HCT116 (cell line): ENCODE measurements around the gene STX1B. TPM values are rescaled to one million over a fixed set of nuclear protein-coding genes. Genes with fewer than 3 reads are reported as not detected.

Experiments used
- ATAC-seq: fragments of 200-7000 bp; cut with Tn5 transposase; 2 replicates; pipeline ENCODE4 v1.9.1; 2020; ENCODE audit warnings: mild to moderate bottlenecking, moderate library complexity
- BruUV-seq: library from RNA; stranded (reverse); fragments of 400-500 nt; replicated peaks from 2 replicates; lab custom pipeline; 2021; lab: Mats Ljungman, UMichigan
- CTCF ChIA-PET: fragments of 300-600 bp; sonication (Branson Sonifier 250); formaldehyde crosslinking; loops from one replicate; lab custom pipeline; 2021; ENCODE audit warnings: antibody characterized with exemption; lab: Charles Lee
- POLR2A ChIA-PET: fragments of 300-600, 350-600 bp; sonication (Branson Sonifier 250); formaldehyde crosslinking; loops from one replicate; lab custom pipeline; 2021; ENCODE audit warnings: antibody characterized with exemption; lab: Charles Lee
- RAD21 ChIA-PET, 2 experiments: fragments of 300-600 bp; sonication (Branson Sonifier 250); formaldehyde crosslinking; loops; one replicate each; lab custom pipeline; 2023; ENCODE audit warnings: low total read pairs in 2 of 2; ENCODE audit not compliant: uncharacterized antibody in 2 of 2, unreplicated experiment in 2 of 2, low non-redundant PET in 1 of 2; lab: Charles Lee
- DNase-seq: peaks from one replicate; pipeline ENCODE4 v3.0.0-alpha.2; 2010; ENCODE audit warnings: low read depth, low spot score
- H2AFZ ChIP-seq: fragments of 200-600 bp; shearing (Covaris generic), sonication (generic); 2 replicates; pipeline ENCODE4 v1.6.1; 2017; ENCODE audit warnings: low read depth, mixed run types, mixed read lengths, antibody characterized with exemption, low read length; ENCODE audit not compliant: poor library complexity, severe bottlenecking
- H3K27ac ChIP-seq: 2 replicates; pipeline ENCODE4 v1.5.1; 2012; ENCODE audit warnings: low read depth, low read length
- H3K27me3 ChIP-seq: fragments of 200-600 bp; sonication (generic); 2 replicates; pipeline ENCODE4 v1.6.1; 2016; ENCODE audit warnings: mixed run types, low read length, mixed read lengths; ENCODE audit not compliant: insufficient read depth
- H3K36me3 ChIP-seq, 2 experiments: fragments of 200-500 bp in 1 of 2; fragments of 200-600 bp in 1 of 2; sonication (Bioruptor generic) in 1 of 2; sonication (generic) in 1 of 2; 2 replicates each; pipeline versions ENCODE4 v1.5.1 to v1.6.1; 2014 to 2016; ENCODE audit warnings: low read length in 2 of 2, inconsistent platforms in 1 of 2, mixed read lengths in 1 of 2, mixed run types in 1 of 2; ENCODE audit not compliant: insufficient read depth in 2 of 2, control insufficient read depth in 1 of 2
- H3K4me1 ChIP-seq, 2 experiments: fragments of 200-600 bp in 1 of 2; sonication (generic) in 1 of 2; 2 replicates each; pipeline versions ENCODE4 v1.5.1 to v1.6.1; 2012 to 2017; ENCODE audit warnings: low read length in 2 of 2, inconsistent platforms in 1 of 2, mild to moderate bottlenecking in 1 of 2, mixed read lengths in 1 of 2, mixed run types in 1 of 2, moderate library complexity in 1 of 2; ENCODE audit not compliant: insufficient read depth in 2 of 2, control insufficient read depth in 1 of 2
- H3K4me2 ChIP-seq: fragments of 200-600 bp; sonication (generic); 2 replicates; pipeline ENCODE4 v1.6.1; 2017; ENCODE audit warnings: mixed run types, low read length, mixed read lengths
- H3K4me3 ChIP-seq, 2 experiments: fragments of 200-600 bp in 1 of 2; sonication (generic) in 1 of 2; replicated peaks in 1 of 2; 2 replicates each; pipeline ENCODE4 v1.5.1; 2011 to 2016; ENCODE audit warnings: low read length in 2 of 2, control low read depth in 1 of 2, low read depth in 1 of 2, mild to moderate bottlenecking in 1 of 2, mixed read lengths in 1 of 2, mixed run types in 1 of 2
- H3K79me2 ChIP-seq: fragments of 200-600 bp; sonication (generic); 2 replicates; pipeline ENCODE4 v1.6.1; 2017; ENCODE audit warnings: mild to moderate bottlenecking, mixed run types, low read length, moderate library complexity, mixed read lengths; ENCODE audit not compliant: insufficient read depth
- H3K9ac ChIP-seq: fragments of 200-600 bp; sonication (generic); 2 replicates; pipeline ENCODE4 v1.6.1; 2016; ENCODE audit warnings: low read length, mixed read lengths
- H3K9me2 ChIP-seq: fragments of 200-600 bp; sonication (generic), shearing (Covaris generic); 2 replicates; pipeline ENCODE4 v1.6.1; 2017; ENCODE audit warnings: mixed run types, mild to moderate bottlenecking, moderate library complexity; ENCODE audit not compliant: insufficient read depth
- H3K9me3 ChIP-seq, 2 experiments: fragments of 200-500 bp in 1 of 2; fragments of 200-600 bp in 1 of 2; sonication (Bioruptor generic) in 1 of 2; sonication (generic) in 1 of 2; 2 replicates each; pipeline ENCODE4 v1.6.1; 2014 to 2017; ENCODE audit warnings: low read length in 2 of 2, mixed read lengths in 2 of 2, inconsistent platforms in 1 of 2, low read depth in 1 of 2, mild to moderate bottlenecking in 1 of 2, mixed run types in 1 of 2, moderate library complexity in 1 of 2; ENCODE audit not compliant: control insufficient read depth in 1 of 2, insufficient read depth in 1 of 2
- H4K20me1 ChIP-seq: fragments of 200-600 bp; sonication (generic), shearing (Covaris generic); 2 replicates; pipeline ENCODE4 v1.6.1; 2017; ENCODE audit warnings: mixed run types, mild to moderate bottlenecking, moderate library complexity; ENCODE audit not compliant: insufficient read depth
- ATF3 ChIP-seq: IDR thresholded peaks from 2 replicates; pipeline ENCODE4 v1.6.1; 2012
- CEBPB ChIP-seq: IDR thresholded peaks from 2 replicates; pipeline ENCODE4 v1.6.1; 2012; ENCODE audit warnings: low read depth
- CTCF ChIP-seq, 3 experiments: fragments of 200-600 bp in 1 of 3; sonication (generic) in 1 of 3; IDR thresholded peaks in 2 of 3; conservative IDR thresholded peaks in 1 of 3; 2 replicates each; pipeline ENCODE4 v1.5.1; 2012 to 2017; ENCODE audit warnings: low read depth in 2 of 3, low read length in 2 of 3, antibody characterized with exemption in 1 of 3, borderline replicate concordance in 1 of 3, control low read depth in 1 of 3, mild to moderate bottlenecking in 1 of 3, mixed read lengths in 1 of 3, mixed run types in 1 of 3, moderate library complexity in 1 of 3; ENCODE audit not compliant: insufficient read depth in 1 of 3
- EGR1 ChIP-seq: IDR thresholded peaks from 2 replicates; pipeline ENCODE4 v1.6.1; 2012; ENCODE audit warnings: low read depth
- ELF1 ChIP-seq: IDR thresholded peaks from 2 replicates; pipeline ENCODE4 v1.6.1; 2012; ENCODE audit warnings: low read depth, borderline replicate concordance
- EZH2 ChIP-seq: fragments of 200-600 bp; sonication (generic); IDR thresholded peaks from 2 replicates; pipeline ENCODE4 v1.6.1; 2017; ENCODE audit warnings: antibody characterized with exemption, mixed run types
- EZH2phosphoT487 ChIP-seq: fragments of 200-600 bp; IDR thresholded peaks from 2 replicates; pipeline ENCODE4 v1.6.1; 2018; ENCODE audit warnings: antibody characterized with exemption, borderline replicate concordance
- FOSL1 ChIP-seq: IDR thresholded peaks from 2 replicates; pipeline ENCODE4 v1.6.1; 2012; ENCODE audit warnings: low read depth
- MAX ChIP-seq: IDR thresholded peaks from 2 replicates; pipeline ENCODE4 v1.6.1; 2012
- POLR2A ChIP-seq: IDR thresholded peaks from 2 replicates; pipeline ENCODE4 v1.7.0; 2011; ENCODE audit warnings: borderline replicate concordance; ENCODE audit not compliant: insufficient read depth, insufficient read length; ENCODE audit errors: extremely low read depth
- RAD21 ChIP-seq: IDR thresholded peaks from 2 replicates; pipeline ENCODE4 v1.6.1; 2012; ENCODE audit warnings: low read depth, mild to moderate bottlenecking
- SIN3A ChIP-seq: IDR thresholded peaks from 2 replicates; pipeline ENCODE4 v1.6.1; 2012; ENCODE audit warnings: low read depth
- SP1 ChIP-seq: IDR thresholded peaks from 2 replicates; pipeline ENCODE4 v1.6.1; 2012; ENCODE audit warnings: low read depth
- SRF ChIP-seq: IDR thresholded peaks from 2 replicates; pipeline ENCODE4 v1.6.1; 2012; ENCODE audit warnings: low read depth
- YY1 ChIP-seq: IDR thresholded peaks from 2 replicates; pipeline ENCODE4 v1.6.1; 2011; ENCODE audit warnings: low read length, low read depth, moderate library complexity, mild to moderate bottlenecking; ENCODE audit not compliant: insufficient replicate concordance; ENCODE audit errors: extremely low read depth
- ZFX ChIP-seq: fragments of 450-650 bp; IDR thresholded peaks from 2 replicates; pipeline ENCODE4 v1.6.1; 2017
- ZNF274 ChIP-seq: fragments of 200-500 bp; sonication (Bioruptor generic); IDR thresholded peaks from 2 replicates; pipeline ENCODE4 v1.6.1; 2014; ENCODE audit warnings: mild to moderate bottlenecking, low read depth, low read length, inconsistent platforms
- intact Hi-C: fragments of 100-400 bp; cut with micrococcal nuclease; formaldehyde crosslinking; loops from 2 replicates; pipeline ENCODE4 v1.10.0; 2022
- total RNA-seq: library from RNA; stranded (reverse); gene quantifications from one replicate; pipeline ENCODE4 v1.2.1, GENCODE V29; 2021; ENCODE audit not compliant: unreplicated experiment
- TF ChIP-seq, protein P1 (sequence below): IDR thresholded peaks from 2 replicates; pipeline ENCODE4 v1.6.1; 2011; ENCODE audit warnings: mild to moderate bottlenecking, low read length, moderate library complexity; ENCODE audit not compliant: insufficient replicate concordance; ENCODE audit errors: extremely low read depth
- TF ChIP-seq, protein P2 (sequence below): IDR thresholded peaks from 2 replicates; pipeline ENCODE4 v1.6.1; 2012; ENCODE audit warnings: low read depth

Gene STX1B
- total RNA-seq, 1 experiment from 2014 or later = 1.6 TPM

GRCh38 chr16:30942426-30942806 is 68.0 kb downstream of the STX1B start:
- Histone ChIP-seq H3K4me2 (peak overlapping the region; percentile 50), H3K36me3 (peaks cover 14 to 20% of the 10 kb centered on the region in 2 experiments)
- RAD21 ChIA-PET = interaction anchor here (0.8 to 1.3 kb wide), 2 partner anchors 98 kb away, joined by 3 to 4 read pairs; no protein-coding TSS in a partner anchor

More at GRCh38 chr16:30942426-30942806, 68.0 kb downstream of the STX1B start:
- ATAC-seq (no peak), DNase-seq (no peak)
- H3K9ac ChIP-seq = peak overlapping the region; percentile 25; the same call in 1 of the 2 replicates
- H4K20me1 ChIP-seq = no peaks in the 10 kb centered on the region
- H3K9me2 ChIP-seq = no peaks in the 10 kb centered on the region
- H3K4me3 ChIP-seq = no peak overlapping the region
- CTCF ChIA-PET = interaction anchor here (0.8 to 2.4 kb wide), 6 partner anchors 11 to 500 kb away, joined by 3 to 13 read pairs (median 5); partner anchors contain the start of gene ZNF843
- peaks cover 1% of the 10 kb centered on the region; the same call in 1 of the 2 replicates for H3K79me2 ChIP-seq
- no peak overlapping the region for H2AFZ ChIP-seq
- TF ChIP-seq POLR2A (no peak), YY1 (no peak), ELF1 (no peak), MAX (no peak), SRF (no peak), EZH2 (no peak), SP1 (no peak), FOSL1 (no peak), CTCF (IDR thresholded peaks at IDR 0.05 in 2 of 3, conservative IDR thresholded peaks at IDR 0.05 in 1 of 3; ENCODE audit: borderline replicate concordance in 1 of 3, insufficient read depth in 1 of 3, low read depth in 2 of 3, low read length in 2 of 3) (no peak), ATF3 (no peak), CEBPB (no peak), ZNF274 (no peak), ZFX (no peak), SIN3A (no peak), EZH2phosphoT487 (no peak), EGR1 (no peak), RAD21 (no peak)
- TF ChIP-seq, protein P1, sequence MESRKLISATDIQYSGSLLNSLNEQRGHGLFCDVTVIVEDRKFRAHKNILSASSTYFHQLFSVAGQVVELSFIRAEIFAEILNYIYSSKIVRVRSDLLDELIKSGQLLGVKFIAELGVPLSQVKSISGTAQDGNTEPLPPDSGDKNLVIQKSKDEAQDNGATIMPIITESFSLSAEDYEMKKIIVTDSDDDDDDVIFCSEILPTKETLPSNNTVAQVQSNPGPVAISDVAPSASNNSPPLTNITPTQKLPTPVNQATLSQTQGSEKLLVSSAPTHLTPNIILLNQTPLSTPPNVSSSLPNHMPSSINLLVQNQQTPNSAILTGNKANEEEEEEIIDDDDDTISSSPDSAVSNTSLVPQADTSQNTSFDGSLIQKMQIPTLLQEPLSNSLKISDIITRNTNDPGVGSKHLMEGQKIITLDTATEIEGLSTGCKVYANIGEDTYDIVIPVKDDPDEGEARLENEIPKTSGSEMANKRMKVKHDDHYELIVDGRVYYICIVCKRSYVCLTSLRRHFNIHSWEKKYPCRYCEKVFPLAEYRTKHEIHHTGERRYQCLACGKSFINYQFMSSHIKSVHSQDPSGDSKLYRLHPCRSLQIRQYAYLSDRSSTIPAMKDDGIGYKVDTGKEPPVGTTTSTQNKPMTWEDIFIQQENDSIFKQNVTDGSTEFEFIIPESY = no peak
- TF ChIP-seq, protein P2, sequence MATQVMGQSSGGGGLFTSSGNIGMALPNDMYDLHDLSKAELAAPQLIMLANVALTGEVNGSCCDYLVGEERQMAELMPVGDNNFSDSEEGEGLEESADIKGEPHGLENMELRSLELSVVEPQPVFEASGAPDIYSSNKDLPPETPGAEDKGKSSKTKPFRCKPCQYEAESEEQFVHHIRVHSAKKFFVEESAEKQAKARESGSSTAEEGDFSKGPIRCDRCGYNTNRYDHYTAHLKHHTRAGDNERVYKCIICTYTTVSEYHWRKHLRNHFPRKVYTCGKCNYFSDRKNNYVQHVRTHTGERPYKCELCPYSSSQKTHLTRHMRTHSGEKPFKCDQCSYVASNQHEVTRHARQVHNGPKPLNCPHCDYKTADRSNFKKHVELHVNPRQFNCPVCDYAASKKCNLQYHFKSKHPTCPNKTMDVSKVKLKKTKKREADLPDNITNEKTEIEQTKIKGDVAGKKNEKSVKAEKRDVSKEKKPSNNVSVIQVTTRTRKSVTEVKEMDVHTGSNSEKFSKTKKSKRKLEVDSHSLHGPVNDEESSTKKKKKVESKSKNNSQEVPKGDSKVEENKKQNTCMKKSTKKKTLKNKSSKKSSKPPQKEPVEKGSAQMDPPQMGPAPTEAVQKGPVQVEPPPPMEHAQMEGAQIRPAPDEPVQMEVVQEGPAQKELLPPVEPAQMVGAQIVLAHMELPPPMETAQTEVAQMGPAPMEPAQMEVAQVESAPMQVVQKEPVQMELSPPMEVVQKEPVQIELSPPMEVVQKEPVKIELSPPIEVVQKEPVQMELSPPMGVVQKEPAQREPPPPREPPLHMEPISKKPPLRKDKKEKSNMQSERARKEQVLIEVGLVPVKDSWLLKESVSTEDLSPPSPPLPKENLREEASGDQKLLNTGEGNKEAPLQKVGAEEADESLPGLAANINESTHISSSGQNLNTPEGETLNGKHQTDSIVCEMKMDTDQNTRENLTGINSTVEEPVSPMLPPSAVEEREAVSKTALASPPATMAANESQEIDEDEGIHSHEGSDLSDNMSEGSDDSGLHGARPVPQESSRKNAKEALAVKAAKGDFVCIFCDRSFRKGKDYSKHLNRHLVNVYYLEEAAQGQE = no peak
- no TSS peak for BruUV-seq
- H3K27me3 ChIP-seq = no peaks in the 10 kb centered on the region
- peaks cover 5 to 12% of the 10 kb centered on the region in 2 experiments; a peak in 3 of 4 replicates for H3K4me1 ChIP-seq
- H3K9me3 ChIP-seq = no peaks in the 10 kb centered on the region
- POLR2A ChIA-PET = interaction anchor here (1.3 to 1.6 kb wide), 2 partner anchors 11 to 136 kb away, joined by 3 read pairs; no protein-coding TSS in a partner anchor
- peak overlapping the region; percentile 38; the same call in 1 of the 2 replicates for H3K27ac ChIP-seq
- intact Hi-C loops = no loop called here
